Measurements from ENCODE around the gene ANXA10.

Gene ANXA10

DNA sequence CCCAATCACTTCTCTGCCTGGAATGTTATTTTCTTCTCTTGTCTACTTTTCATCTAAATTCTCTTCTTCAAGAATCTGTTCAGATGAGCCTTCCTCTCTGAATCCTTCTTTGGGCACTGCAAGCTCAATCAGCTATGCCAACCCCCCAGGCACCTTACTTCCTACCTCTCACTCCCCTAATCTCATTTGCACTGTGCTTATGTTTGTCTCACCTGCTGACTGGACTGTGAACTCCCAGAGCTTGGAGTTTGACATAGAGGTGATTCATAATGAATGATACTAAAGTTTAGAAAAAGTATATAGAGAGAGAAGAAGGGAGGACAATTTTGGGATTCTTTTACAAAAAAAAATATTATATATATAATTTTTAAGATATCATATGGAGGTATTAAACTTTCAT, 36.3 kb downstream of the ANXA10 start:
- H4K91ac ChIP-seq (ENCODE audit: low read length) = no peak overlapping the region
- no peak overlapping the region for H4K8ac ChIP-seq (ENCODE audit: low read length)
- H2BK12ac ChIP-seq (ENCODE audit: low read length in 2 of 2) = no peak overlapping the region
- no peak overlapping the region for H2BK120ac ChIP-seq (ENCODE audit: low read depth, low read length)
- H3K27ac ChIP-seq (ENCODE audit: low read length, poor library complexity, severe bottlenecking) = peak overlapping the region; percentile 44
- no peak overlapping the region for H2BK5ac ChIP-seq (ENCODE audit: low read depth, low read length, poor library complexity, severe bottlenecking)
- no peak overlapping the region for H3K23ac ChIP-seq (ENCODE audit: low read length in 2 of 2)
- peaks cover 1% of the 10 kb centered on the region for H3K4me1 ChIP-seq (ENCODE audit: control insufficient read depth, insufficient read depth, low read depth, low read length)
- H3K27me3 ChIP-seq (ENCODE audit: control insufficient read depth in 1 of 2, insufficient read depth in 1 of 2, low read length in 2 of 2) = no peaks in the 10 kb centered on the region
- H3K4ac ChIP-seq (ENCODE audit: low read depth in 1 of 2, low read length in 2 of 2) = no peak overlapping the region
- no peak overlapping the region for H2AK5ac ChIP-seq (ENCODE audit: low read length, severe bottlenecking)
- H3K4me2 ChIP-seq (ENCODE audit: low read length, poor library complexity, severe bottlenecking) = no peak overlapping the region
- DNase-seq = no peak
- H2AFZ ChIP-seq (ENCODE audit: low read depth, low read length) = no peak overlapping the region
- no peak overlapping the region for H3K4me3 ChIP-seq (ENCODE audit: insufficient read depth in 1 of 2, low read depth in 1 of 2, low read length in 2 of 2)
- H3K9me3 ChIP-seq (ENCODE audit: control insufficient read depth, low read length) = no peaks in the 10 kb centered on the region
- H3K36me3 ChIP-seq (ENCODE audit: control insufficient read depth in 1 of 2, insufficient read depth in 2 of 2, low read depth in 1 of 2, low read length in 2 of 2) = no peaks in the 10 kb centered on the region
- H3K14ac ChIP-seq (ENCODE audit: low read length in 2 of 2) = no peak overlapping the region
- no peaks in the 10 kb centered on the region for H3K79me1 ChIP-seq (replicated peaks; ENCODE audit: low read length, poor library complexity, severe bottlenecking)
- no peak overlapping the region for H2BK15ac ChIP-seq (ENCODE audit: low read depth, poor library complexity, severe bottlenecking)
- H3K9ac ChIP-seq (ENCODE audit: low read length) = no peak overlapping the region
- no peak overlapping the region for H3K18ac ChIP-seq (ENCODE audit: low read depth in 1 of 2, low read length in 2 of 2)

DNA sequence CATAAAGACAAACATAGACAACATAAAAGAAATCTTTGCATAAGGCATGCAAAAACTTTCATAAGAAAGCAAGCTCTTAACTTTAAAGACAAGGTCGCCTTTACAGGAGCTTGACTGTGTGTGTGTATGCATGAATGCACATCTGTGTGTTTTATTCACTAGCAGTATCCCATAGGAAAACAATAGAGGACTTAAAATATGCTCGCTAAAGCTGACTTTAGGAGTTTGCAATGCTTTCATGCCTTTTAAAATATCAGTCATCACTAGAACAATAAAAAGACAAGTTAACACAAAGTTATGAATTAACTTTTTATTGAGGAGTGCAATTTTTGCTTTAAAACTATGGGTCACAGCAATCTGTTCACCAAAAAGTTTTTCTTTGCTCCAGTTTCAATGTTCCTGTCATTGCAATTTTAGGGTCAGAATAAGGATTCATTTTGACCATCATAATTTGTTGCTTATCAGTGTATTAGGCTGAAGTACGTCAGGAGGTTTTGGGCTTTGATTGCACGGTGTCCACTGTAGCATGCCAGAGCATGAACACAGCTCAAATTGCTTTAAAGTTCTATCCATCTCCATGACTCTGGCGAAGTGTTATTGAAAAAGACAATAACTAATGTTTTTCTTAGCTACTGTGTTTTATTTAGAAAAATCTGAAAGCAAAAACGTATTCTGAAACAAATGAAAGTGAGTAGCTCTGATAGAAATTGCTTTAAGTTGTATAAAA, 36.9 kb downstream of the ANXA10 start:
- no peak overlapping the region for H2BK15ac ChIP-seq (ENCODE audit: low read depth, poor library complexity, severe bottlenecking)
- H3K36me3 ChIP-seq (ENCODE audit: control insufficient read depth in 1 of 2, insufficient read depth in 2 of 2, low read depth in 1 of 2, low read length in 2 of 2) = no peaks in the 10 kb centered on the region
- no peak overlapping the region for H2BK12ac ChIP-seq (ENCODE audit: low read length in 2 of 2)
- H2AFZ ChIP-seq (ENCODE audit: low read depth, low read length) = no peak overlapping the region
- H3K4me3 ChIP-seq (ENCODE audit: insufficient read depth in 1 of 2, low read depth in 1 of 2, low read length in 2 of 2) = no peak overlapping the region
- no peak overlapping the region for H3K23ac ChIP-seq (ENCODE audit: low read length in 2 of 2)
- H3K18ac ChIP-seq (ENCODE audit: low read depth in 1 of 2, low read length in 2 of 2) = no peak overlapping the region
- no peak overlapping the region for H3K14ac ChIP-seq (ENCODE audit: low read length in 2 of 2)
- no peak overlapping the region for H3K4ac ChIP-seq (ENCODE audit: low read depth in 1 of 2, low read length in 2 of 2)
- H4K8ac ChIP-seq (ENCODE audit: low read length) = no peak overlapping the region
- WGBS = 100% methylated on average over 1 of the region's 6 CpGs
- H3K9ac ChIP-seq (ENCODE audit: low read length) = peak overlapping the region; percentile 4
- no peak overlapping the region for H2AK5ac ChIP-seq (ENCODE audit: low read length, severe bottlenecking)
- H2BK5ac ChIP-seq (ENCODE audit: low read depth, low read length, poor library complexity, severe bottlenecking) = no peak overlapping the region
- H3K27ac ChIP-seq (ENCODE audit: low read length, poor library complexity, severe bottlenecking) = peak overlapping the region; percentile 73
- no peaks in the 10 kb centered on the region for H3K9me3 ChIP-seq (ENCODE audit: control insufficient read depth, low read length)
- H4K91ac ChIP-seq (ENCODE audit: low read length) = no peak overlapping the region
- H3K4me1 ChIP-seq (ENCODE audit: control insufficient read depth, insufficient read depth, low read depth, low read length) = peaks cover 1% of the 10 kb centered on the region
- peak overlapping the region; percentile 39 for H3K4me2 ChIP-seq (ENCODE audit: low read length, poor library complexity, severe bottlenecking)
- H3K79me1 ChIP-seq (replicated peaks; ENCODE audit: low read length, poor library complexity, severe bottlenecking) = no peaks in the 10 kb centered on the region
- H2BK120ac ChIP-seq (ENCODE audit: low read depth, low read length) = no peak overlapping the region
- DNase-seq = no peak
- no peaks in the 10 kb centered on the region for H3K27me3 ChIP-seq (ENCODE audit: control insufficient read depth in 1 of 2, insufficient read depth in 1 of 2, low read length in 2 of 2)

DNA sequence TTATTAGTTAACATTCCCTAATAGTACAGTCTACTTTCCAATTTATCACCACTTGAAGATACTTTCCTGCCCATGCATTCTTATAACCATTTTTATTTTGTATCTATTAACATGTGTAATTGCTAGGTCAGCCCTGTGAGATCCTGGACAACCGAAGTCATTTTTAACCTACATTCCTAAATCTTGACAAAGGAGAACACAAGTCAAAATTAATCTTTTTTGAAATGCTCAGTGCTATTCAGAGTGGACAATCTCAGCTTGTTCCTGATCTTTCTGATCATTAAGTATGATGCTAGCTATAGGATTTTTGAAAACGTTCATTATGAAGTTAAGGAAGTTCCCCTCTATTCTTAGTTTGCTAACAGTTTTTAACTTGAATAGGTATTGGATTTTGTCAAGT, 37.5 kb downstream of the ANXA10 start:
- Histone ChIP-seq H2AFZ (ENCODE audit: low read depth, low read length) (no peak overlapping the region), H3K9ac (ENCODE audit: low read length) (peak overlapping the region; percentile 4), H3K27me3 (ENCODE audit: control insufficient read depth in 1 of 2, insufficient read depth in 1 of 2, low read length in 2 of 2) (no peaks in the 10 kb centered on the region), H2BK12ac (ENCODE audit: low read length in 2 of 2) (no peak overlapping the region), H2BK120ac (ENCODE audit: low read depth, low read length) (no peak overlapping the region), H3K79me1 (replicated peaks; ENCODE audit: low read length, poor library complexity, severe bottlenecking) (no peaks in the 10 kb centered on the region), H3K27ac (ENCODE audit: low read length, poor library complexity, severe bottlenecking) (no peak overlapping the region), H3K36me3 (ENCODE audit: control insufficient read depth in 1 of 2, insufficient read depth in 2 of 2, low read depth in 1 of 2, low read length in 2 of 2) (no peaks in the 10 kb centered on the region), H4K8ac (ENCODE audit: low read length) (no peak overlapping the region), H3K4me2 (ENCODE audit: low read length, poor library complexity, severe bottlenecking) (no peak overlapping the region), H3K18ac (ENCODE audit: low read depth in 1 of 2, low read length in 2 of 2) (no peak overlapping the region), H3K23ac (ENCODE audit: low read length in 2 of 2) (no peak overlapping the region), H2BK5ac (ENCODE audit: low read depth, low read length, poor library complexity, severe bottlenecking) (no peak overlapping the region), H3K9me3 (ENCODE audit: control insufficient read depth, low read length) (no peaks in the 10 kb centered on the region), H2BK15ac (ENCODE audit: low read depth, poor library complexity, severe bottlenecking) (no peak overlapping the region), H4K91ac (ENCODE audit: low read length) (no peak overlapping the region), H3K4ac (ENCODE audit: low read depth in 1 of 2, low read length in 2 of 2) (no peak overlapping the region), H2AK5ac (ENCODE audit: low read length, severe bottlenecking) (no peak overlapping the region), H3K14ac (ENCODE audit: low read length in 2 of 2) (no peak overlapping the region), H3K4me3 (ENCODE audit: insufficient read depth in 1 of 2, low read depth in 1 of 2, low read length in 2 of 2) (no peak overlapping the region), H3K4me1 (ENCODE audit: control insufficient read depth, insufficient read depth, low read depth, low read length) (peaks cover 1% of the 10 kb centered on the region)
- DNase-seq = no peak
- WGBS = no CpG with 5 or more reads among the region's 2 CpGs

- Histone ChIP-seq H3K23ac (ENCODE audit: low read length in 2 of 2) (no peak overlapping the region), H2BK120ac (ENCODE audit: low read depth, low read length) (no peak overlapping the region), H3K4me3 (ENCODE audit: insufficient read depth in 1 of 2, low read depth in 1 of 2, low read length in 2 of 2) (no peak overlapping the region), H2BK5ac (ENCODE audit: low read depth, low read length, poor library complexity, severe bottlenecking) (no peak overlapping the region), H4K8ac (ENCODE audit: low read length) (no peak overlapping the region), H3K4me2 (ENCODE audit: low read length, poor library complexity, severe bottlenecking) (no peak overlapping the region), H3K79me1 (replicated peaks; ENCODE audit: low read length, poor library complexity, severe bottlenecking) (no peaks in the 10 kb centered on the region), H2AK5ac (ENCODE audit: low read length, severe bottlenecking) (no peak overlapping the region), H2AFZ (ENCODE audit: low read depth, low read length) (no peak overlapping the region), H3K14ac (ENCODE audit: low read length in 2 of 2) (no peak overlapping the region), H3K36me3 (ENCODE audit: control insufficient read depth in 1 of 2, insufficient read depth in 2 of 2, low read depth in 1 of 2, low read length in 2 of 2) (no peaks in the 10 kb centered on the region), H2BK15ac (ENCODE audit: low read depth, poor library complexity, severe bottlenecking) (no peak overlapping the region), H3K9me3 (ENCODE audit: control insufficient read depth, low read length) (no peaks in the 10 kb centered on the region), H3K4me1 (ENCODE audit: control insufficient read depth, insufficient read depth, low read depth, low read length) (peaks cover 1% of the 10 kb centered on the region), H4K91ac (ENCODE audit: low read length) (no peak overlapping the region), H3K18ac (ENCODE audit: low read depth in 1 of 2, low read length in 2 of 2) (no peak overlapping the region), H3K4ac (ENCODE audit: low read depth in 1 of 2, low read length in 2 of 2) (no peak overlapping the region), H3K27me3 (ENCODE audit: control insufficient read depth in 1 of 2, insufficient read depth in 1 of 2, low read length in 2 of 2) (no peaks in the 10 kb centered on the region), H3K9ac (ENCODE audit: low read length) (no peak overlapping the region), H2BK12ac (ENCODE audit: low read length in 2 of 2) (no peak overlapping the region), H3K27ac (ENCODE audit: low read length, poor library complexity, severe bottlenecking) (no peak overlapping the region)
- DNase-seq = no peak
These were observed 38.9 kb downstream of the ANXA10 start for GRCh38 chr4:168131196-168131595.
